Transverse colon (tissue), 4 donors: ENCODE results near the gene IL6. TPM values are rescaled to one million over a fixed set of nuclear protein-coding genes. Genes with fewer than 3 reads are reported as not detected.
"Not testable (repeated sequence)": the region's sequence is repeated elsewhere in the genome, so short reads cannot be mapped to it uniquely, and the experiment has no call there.

Experiments
- DNase-seq: peaks from one replicate; pipeline ENCODE4 v3.0.0-alpha.2; 2019
- H3K27ac ChIP-seq, 4 donors: fragments of 200-600 bp; sonication (generic); 2 replicates each; pipeline ENCODE4 v1.5.1; 2016 to 2018; ENCODE audit warnings: inconsistent platforms in 4 of 4
- H3K27me3 ChIP-seq: fragments of 200-600 bp; sonication (generic); 2 replicates; pipeline ENCODE4 v1.5.1; 2017; ENCODE audit warnings: inconsistent platforms
- H3K36me3 ChIP-seq, 4 donors: fragments of 200-600 bp; sonication (generic); 2 replicates each; pipeline ENCODE4 v1.5.1; 2017 to 2019; ENCODE audit warnings: inconsistent platforms in 4 of 4
- H3K4me1 ChIP-seq, 4 donors: fragments of 200-600 bp; sonication (generic); 2 replicates each; pipeline ENCODE4 v1.5.1; 2017 to 2020; ENCODE audit warnings: inconsistent platforms in 4 of 4
- H3K4me3 ChIP-seq, 4 donors: fragments of 200-600 bp; sonication (generic); 1 replicate in 1 of 4; 2 replicates in 3 of 4; pipeline versions ENCODE4 v1.5.1 to v1.6.1; 2017 to 2019; ENCODE audit warnings: inconsistent platforms in 4 of 4
- H3K9me3 ChIP-seq, 2 donors: fragments of 200-600 bp; sonication (generic); 2 replicates each; pipeline ENCODE4 v1.5.1; 2017 to 2019; ENCODE audit warnings: inconsistent platforms in 2 of 2
- CTCF ChIP-seq, 5 experiments: fragments of 200-600 bp in 3 of 5; fragments of 450-650 bp in 2 of 5; sonication (generic) in 3 of 5; IDR thresholded peaks; 1 replicate in 2 of 5; 2 replicates in 3 of 5; pipeline ENCODE4 v1.5.1; 2016 to 2017; ENCODE audit warnings: antibody characterized with exemption in 5 of 5, inconsistent platforms in 3 of 5, mild to moderate bottlenecking in 2 of 5, moderate library complexity in 1 of 5
- EP300 ChIP-seq: sonication (generic); formaldehyde crosslinking; IDR thresholded peaks from one replicate; pipeline ENCODE4 v1.6.1; 2017; ENCODE audit warnings: antibody characterized with exemption, low read depth
- POLR2A ChIP-seq: fragments of 450-650 bp; IDR thresholded peaks from one replicate; pipeline ENCODE4 v1.6.1; 2016; ENCODE audit warnings: antibody characterized with exemption, mild to moderate bottlenecking, moderate library complexity
- POLR2AphosphoS5 ChIP-seq, 3 donors: sonication (generic); formaldehyde crosslinking; IDR thresholded peaks; one replicate each; pipeline ENCODE4 v1.6.1; 2016; ENCODE audit warnings: antibody characterized with exemption in 3 of 3
- WGBS, 2 donors: methylation state at CpG; one replicate each; pipeline ENCODE4 v1.1.5; 2018; ENCODE audit warnings: low coverage in 1 of 2; 5-methylcytosine and 5-hydroxymethylcytosine counted together
- in situ Hi-C, 4 donors: fragments of 200-750 bp; cut with MboI; loops; one replicate each; pipeline versions ENCODE4 v1.15.0 to v1.15.1; 2017; ENCODE audit warnings: low sequenced_read_pairs in 3 of 4, low pct_ligation_motif_present in 1 of 4, low pct_unique_long_range_greater_than_20kb in 1 of 4
- intact Hi-C: fragments of 100-400 bp; cut with DNase I; formaldehyde crosslinking; loops from one replicate; pipeline ENCODE4 v1.15.1; 2023; ENCODE audit warnings: low total_unique reads
- total RNA-seq, 4 donors: library from RNA; depleted of rRNA; stranded (reverse); fragments of >200 nt; gene quantifications; one replicate each; pipeline ENCODE4 v1.1.0, GENCODE V29; 2016

IL6 gene
- total RNA-seq, 4 donors from 2014 or later: 0.82 to 10.8 (median 1.9) TPM; not detected in 1

DNA sequence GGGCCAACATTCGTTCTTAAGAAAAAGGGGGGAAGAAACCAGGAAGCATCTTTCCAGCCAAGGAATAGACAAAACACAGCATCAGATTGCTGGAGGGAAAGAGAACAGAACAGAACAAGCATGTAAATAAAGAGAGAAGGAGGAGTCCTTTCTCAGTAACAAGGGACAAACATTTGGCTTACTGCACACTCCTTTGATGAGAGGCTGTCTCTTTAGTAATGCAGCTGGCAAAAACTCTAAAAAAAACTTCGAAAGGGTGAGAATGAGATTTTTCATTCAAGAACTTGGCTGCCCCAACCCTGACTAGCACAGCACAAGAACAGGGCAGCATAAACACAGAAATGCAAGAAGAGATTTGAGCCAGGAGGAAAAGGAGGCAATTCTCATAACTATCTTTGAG is 38.9 kb upstream of the IL6 start:
- intact Hi-C loops: no loop called here
- no peaks in the 10 kb centered on the region for H3K9me3 ChIP-seq
- in situ Hi-C loops: no loop called here

GRCh38 chr7:22688934-22689333 is 38.1 kb upstream of the IL6 start:
- H3K27ac ChIP-seq, H3K4me3 ChIP-seq, H3K27me3 ChIP-seq, H3K36me3 ChIP-seq, intact Hi-C loops, H3K4me1 ChIP-seq, DNase-seq, H3K9me3 ChIP-seq, in situ Hi-C loops: not testable (repeated sequence)
- WGBS, 2 donors: 92 to 100% methylated on average over 1 to 8 of the region's 8 CpGs

More for the DNA sequence above, 38.9 kb upstream of the IL6 start:
- no peak for DNase-seq
- no peaks in the 10 kb centered on the region for H3K27me3 ChIP-seq
- no peak overlapping the region for H3K27ac ChIP-seq
- no peaks in the 10 kb centered on the region for H3K36me3 ChIP-seq
- H3K4me3 ChIP-seq: no peak overlapping the region
- no peaks in the 10 kb centered on the region for H3K4me1 ChIP-seq
- WGBS, 2 donors: 44 to 53% methylated on average over 2 of the region's 2 CpGs
- no peak for TF ChIP-seq CTCF (IDR thresholded peaks at IDR 0.05)
- peak in 1 of 3 donors; percentile 20 for TF ChIP-seq POLR2AphosphoS5 (IDR thresholded peaks at IDR 0.05)

DNA sequence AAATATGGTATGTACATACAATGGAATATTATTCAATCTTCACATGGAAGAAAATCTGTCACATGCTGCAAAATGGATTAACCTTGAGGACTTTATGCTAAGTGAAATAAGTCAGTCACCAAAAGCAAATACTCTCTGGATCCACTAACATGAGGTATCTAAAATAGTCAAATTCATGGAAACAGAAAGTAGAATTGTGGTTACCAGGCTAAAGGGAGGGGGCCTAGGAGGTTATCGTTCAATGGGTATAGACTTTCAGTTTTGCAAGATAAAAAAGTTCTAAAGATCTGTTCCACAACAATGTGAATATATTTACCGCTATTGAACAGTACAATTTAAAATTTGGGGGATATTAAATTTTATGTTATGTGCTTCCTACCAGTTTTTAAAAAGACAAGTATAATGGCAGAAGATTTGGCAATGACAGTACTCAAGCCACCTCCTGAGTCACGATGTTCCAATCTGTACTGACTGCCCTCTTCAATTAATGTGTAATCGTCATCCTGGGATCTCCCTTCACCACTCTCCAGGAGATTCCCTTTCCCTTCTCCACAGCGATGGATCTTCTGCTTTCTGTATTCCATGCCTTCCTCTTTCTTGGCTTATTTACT is 32.3 kb upstream of the IL6 start:
- no peak for TF ChIP-seq CTCF (IDR thresholded peaks at IDR 0.05)
- no peak for TF ChIP-seq POLR2A
- TF ChIP-seq POLR2AphosphoS5 (IDR thresholded peaks at IDR 0.05): no peak
- no peak for TF ChIP-seq EP300
- Histone ChIP-seq H3K4me3 (no peak overlapping the region), H3K27ac (no peak overlapping the region), H3K4me1 (peaks cover 0 to 3% (median 0%) of the 10 kb centered on the region in 4 donors), H3K27me3 (no peaks in the 10 kb centered on the region), H3K36me3 (no peaks in the 10 kb centered on the region), H3K9me3 (no peaks in the 10 kb centered on the region)
- intact Hi-C loops: no loop called here
- no peak for DNase-seq
- in situ Hi-C loops: no loop called here
- 61 to 72% methylated on average over 5 of the region's 5 CpGs for WGBS, 2 donors

DNA sequence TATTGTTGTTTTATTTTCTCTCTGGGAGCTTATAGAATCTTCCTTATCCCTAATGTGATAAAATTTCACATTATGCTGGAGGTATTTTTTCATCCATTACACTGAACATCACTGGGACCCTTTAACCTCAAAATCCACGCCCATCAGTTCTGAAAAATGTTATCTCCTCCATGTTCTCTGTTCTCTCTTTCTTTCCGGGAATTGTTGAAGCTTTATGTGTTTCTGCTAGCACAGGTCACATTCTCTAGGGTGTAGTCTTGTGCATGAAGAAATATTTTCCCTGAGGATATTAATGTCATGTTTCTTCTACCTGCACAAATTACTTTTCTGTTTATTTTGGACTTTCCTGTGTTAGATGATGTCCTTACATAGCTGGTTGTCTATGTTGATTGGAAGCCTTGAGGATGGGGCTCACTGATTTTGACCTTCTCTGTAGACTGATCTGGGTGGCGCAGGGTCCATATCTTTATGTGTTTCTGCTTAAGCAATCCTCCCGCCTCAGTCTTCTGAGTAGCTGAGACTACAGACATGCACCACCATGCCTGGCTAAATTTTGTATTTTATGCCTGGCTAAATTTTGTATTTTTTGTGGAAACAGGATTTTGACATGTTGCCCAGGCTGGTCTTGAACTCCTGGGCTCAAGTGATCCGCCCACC is 31.4 kb upstream of the IL6 start:
- peaks cover 0 to 3% (median 0%) of the 10 kb centered on the region in 4 donors for H3K4me1 ChIP-seq
- 84 to 85% methylated on average over 4 to 5 of the region's 5 CpGs for WGBS, 2 donors
- no peak overlapping the region for H3K4me3 ChIP-seq
- TF ChIP-seq EP300 (no peak), POLR2A (no peak), POLR2AphosphoS5 (IDR thresholded peaks at IDR 0.05) (no peak), CTCF (IDR thresholded peaks at IDR 0.05) (no peak)
- no peaks in the 10 kb centered on the region for H3K36me3 ChIP-seq
- in situ Hi-C loops: no loop called here
- DNase-seq: no peak
- no peak overlapping the region for H3K27ac ChIP-seq
- no peaks in the 10 kb centered on the region for H3K9me3 ChIP-seq
- intact Hi-C loops: no loop called here
- H3K27me3 ChIP-seq: no peaks in the 10 kb centered on the region
